ENCODE results near the gene CRHBP.

The CRHBP gene

DNA sequence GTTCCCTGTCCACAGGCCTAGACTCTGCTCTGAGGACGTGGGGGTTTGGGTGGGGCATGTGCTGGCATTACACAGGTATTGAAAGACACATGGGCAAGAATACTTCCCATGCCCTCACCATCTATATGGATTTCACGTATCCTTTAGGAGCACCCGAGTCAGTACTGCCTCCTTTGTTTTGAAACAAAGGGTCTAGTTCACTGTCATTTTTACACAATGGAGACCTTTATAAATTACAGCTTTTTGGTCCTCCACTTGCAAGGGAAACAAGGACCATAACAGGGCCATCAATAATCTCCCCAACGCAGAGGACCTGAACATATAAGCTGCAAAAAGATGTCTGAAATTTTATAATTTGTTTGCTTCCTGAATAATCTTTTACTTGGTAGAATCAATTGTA is 24.9 kb upstream of the CRHBP start:
- TF ChIP-seq, protein P1, sequence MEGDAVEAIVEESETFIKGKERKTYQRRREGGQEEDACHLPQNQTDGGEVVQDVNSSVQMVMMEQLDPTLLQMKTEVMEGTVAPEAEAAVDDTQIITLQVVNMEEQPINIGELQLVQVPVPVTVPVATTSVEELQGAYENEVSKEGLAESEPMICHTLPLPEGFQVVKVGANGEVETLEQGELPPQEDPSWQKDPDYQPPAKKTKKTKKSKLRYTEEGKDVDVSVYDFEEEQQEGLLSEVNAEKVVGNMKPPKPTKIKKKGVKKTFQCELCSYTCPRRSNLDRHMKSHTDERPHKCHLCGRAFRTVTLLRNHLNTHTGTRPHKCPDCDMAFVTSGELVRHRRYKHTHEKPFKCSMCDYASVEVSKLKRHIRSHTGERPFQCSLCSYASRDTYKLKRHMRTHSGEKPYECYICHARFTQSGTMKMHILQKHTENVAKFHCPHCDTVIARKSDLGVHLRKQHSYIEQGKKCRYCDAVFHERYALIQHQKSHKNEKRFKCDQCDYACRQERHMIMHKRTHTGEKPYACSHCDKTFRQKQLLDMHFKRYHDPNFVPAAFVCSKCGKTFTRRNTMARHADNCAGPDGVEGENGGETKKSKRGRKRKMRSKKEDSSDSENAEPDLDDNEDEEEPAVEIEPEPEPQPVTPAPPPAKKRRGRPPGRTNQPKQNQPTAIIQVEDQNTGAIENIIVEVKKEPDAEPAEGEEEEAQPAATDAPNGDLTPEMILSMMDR (IDR thresholded peaks at IDR 0.05; ENCODE audit: insufficient read depth, missing control alignments), result no peak
- no peak for DNase-seq (ENCODE audit: insufficient read length, low spot score)
- FAIRE-seq, result no peak

DNA sequence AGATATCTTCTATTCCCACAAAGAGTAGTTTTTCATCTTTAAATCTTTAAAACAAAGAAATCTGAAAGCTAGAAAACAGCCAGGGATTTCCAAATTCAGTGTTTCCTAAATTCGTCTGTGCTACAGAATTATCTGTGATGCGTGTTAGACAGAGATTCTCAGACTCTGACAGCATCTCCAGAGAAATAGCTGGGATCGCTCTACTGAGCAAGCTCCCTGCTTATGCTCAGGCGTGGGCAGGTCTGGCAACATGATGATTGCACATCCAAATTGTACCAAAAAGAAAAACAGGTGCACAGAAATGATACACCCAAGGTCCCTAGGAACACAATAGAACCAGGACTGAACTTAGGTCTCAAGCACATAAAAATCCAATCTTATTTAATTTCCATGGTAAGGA is 22.8 kb upstream of the CRHBP start:
- FAIRE-seq, result no peak
- TF ChIP-seq, protein P1 (IDR thresholded peaks at IDR 0.05; ENCODE audit: insufficient read depth, missing control alignments), result no peak
- no peak for DNase-seq (ENCODE audit: insufficient read length, low spot score)

DNA sequence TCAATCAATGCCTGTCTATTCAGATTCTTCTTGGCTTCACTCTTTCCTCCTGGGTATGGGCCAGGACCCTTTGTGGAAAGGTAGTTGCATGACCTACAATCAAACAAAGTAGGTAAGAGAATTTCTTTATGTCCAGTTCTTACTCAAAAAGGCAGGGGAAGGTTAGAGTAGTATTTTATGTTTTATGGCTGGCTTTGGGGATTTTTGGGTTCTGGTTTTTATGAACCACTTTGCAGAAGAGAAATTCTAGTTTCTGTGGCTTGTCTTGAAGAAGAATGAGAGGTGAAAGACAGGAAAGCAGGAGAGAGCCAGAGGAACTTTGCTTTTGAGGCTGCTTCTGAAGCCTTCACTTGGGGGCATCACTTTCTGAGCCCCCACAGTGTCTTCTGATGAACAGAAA is 14.7 kb upstream of the CRHBP start:
- FAIRE-seq, result no peak
- DNase-seq (ENCODE audit: insufficient read length, low spot score), result no peak
- TF ChIP-seq, protein P1 (IDR thresholded peaks at IDR 0.05; ENCODE audit: insufficient read depth, missing control alignments), result no peak

DNA sequence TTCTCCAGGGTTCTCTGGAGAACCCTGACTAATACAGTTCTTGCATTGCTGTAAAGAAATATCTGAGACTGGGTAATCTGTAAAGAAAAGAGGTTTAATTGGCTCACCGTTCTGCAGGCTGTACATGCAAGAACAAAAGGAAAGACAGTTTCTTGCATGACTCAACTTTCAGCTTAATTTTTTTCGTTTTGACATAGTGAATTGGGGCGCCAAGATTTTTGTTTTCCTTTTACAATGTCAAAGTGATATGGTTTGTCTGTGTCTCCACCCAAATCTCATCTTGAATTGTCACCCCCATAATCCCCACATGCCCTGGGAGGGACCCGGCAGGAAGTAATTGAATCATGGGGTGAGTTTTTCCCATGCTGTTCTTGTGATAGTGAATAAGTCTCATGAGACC is 11.8 kb upstream of the CRHBP start:
- no peak for DNase-seq (ENCODE audit: insufficient read length, low spot score)
- FAIRE-seq, result no peak
- TF ChIP-seq, protein P1 (IDR thresholded peaks at IDR 0.05; ENCODE audit: insufficient read depth, missing control alignments), result no peak

DNA sequence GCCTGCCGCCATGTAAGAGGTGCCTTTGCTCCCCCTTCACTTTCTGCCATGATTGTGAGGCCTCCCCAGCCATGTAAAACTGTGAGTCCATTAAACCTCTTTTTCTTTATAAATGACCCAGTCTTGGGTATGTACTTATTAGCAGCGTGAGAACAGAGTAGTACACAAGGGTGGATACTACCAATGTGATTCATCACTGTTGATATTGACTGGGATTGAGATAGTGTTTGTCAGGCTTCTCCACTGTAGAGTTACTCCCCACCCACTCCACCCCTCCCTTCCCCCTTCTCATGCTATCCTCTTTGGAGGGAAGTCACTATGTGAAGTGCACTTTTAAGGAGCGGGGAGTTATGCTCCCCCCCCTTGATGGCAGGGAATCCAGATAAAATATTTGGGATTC is 11.4 kb upstream of the CRHBP start:
- FAIRE-seq, result no peak
- TF ChIP-seq, protein P1 (IDR thresholded peaks at IDR 0.05; ENCODE audit: insufficient read depth, missing control alignments), result no peak
- DNase-seq (ENCODE audit: insufficient read length, low spot score), result no peak

DNA sequence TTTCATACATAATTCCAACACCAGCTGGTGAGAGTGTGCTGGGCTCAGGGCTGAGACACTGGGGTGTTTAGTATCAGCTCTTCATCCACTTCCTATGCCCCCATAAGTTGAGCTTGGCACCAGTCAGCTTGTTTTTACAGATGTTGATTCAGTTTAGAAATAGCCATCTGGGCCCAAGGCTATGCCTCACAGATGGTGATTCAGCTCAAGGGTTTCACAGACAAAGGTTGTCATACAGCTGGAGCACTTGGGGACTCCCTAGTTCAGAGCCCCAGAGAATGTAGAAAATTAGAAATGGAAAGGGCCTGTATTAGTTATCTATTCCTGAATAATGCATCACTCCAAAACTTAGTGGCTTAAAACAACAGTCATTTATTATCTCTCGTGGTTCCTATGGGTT is 10.3 kb upstream of the CRHBP start:
- DNase-seq (ENCODE audit: insufficient read length, low spot score), result no peak
- TF ChIP-seq, protein P1 (IDR thresholded peaks at IDR 0.05; ENCODE audit: insufficient read depth, missing control alignments), result no peak
- no peak for FAIRE-seq

DNA sequence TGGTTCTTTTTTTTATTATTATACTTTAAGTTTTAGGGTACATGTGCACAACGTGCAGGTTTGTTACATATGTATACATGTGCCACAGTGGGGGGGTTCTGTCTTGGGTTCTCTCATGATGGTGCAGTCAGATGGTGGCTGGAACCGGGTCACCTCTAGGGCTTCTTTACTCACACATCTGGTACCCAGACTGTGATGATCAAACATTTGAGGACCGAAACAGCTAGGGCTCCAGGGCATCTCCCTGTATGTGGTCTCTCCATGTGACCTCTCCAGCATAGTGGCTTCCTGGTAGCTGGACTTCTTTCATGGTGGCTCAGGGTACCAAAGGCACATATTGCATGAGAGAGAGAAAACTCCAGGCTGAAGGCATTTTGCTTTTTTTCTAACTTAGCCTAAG is 9.8 kb upstream of the CRHBP start:
- no peak for FAIRE-seq

More for the DNA sequence above, 9.8 kb upstream of the CRHBP start:
- TF ChIP-seq, protein P1 (IDR thresholded peaks at IDR 0.05; ENCODE audit: insufficient read depth, missing control alignments), result no peak
- DNase-seq (ENCODE audit: insufficient read length, low spot score), result no peak
